Brain pericyte (primary cell): ENCODE measurements around the gene YTHDF2.
"Not testable (repeated sequence)": the region's sequence is repeated elsewhere in the genome, so short reads cannot be mapped to it uniquely, and the experiment has no call there.

Experiments used
- DNase-seq: peaks from one replicate; pipeline ENCODE4 v3.0.0-alpha.2; 2012; ENCODE audit warnings: low read depth, low spot score

The YTHDF2 gene

GRCh38 chr1:28736450-28737306 lies at the start of gene YTHDF2:
YTHDF2 (plus strand) TSS chr1:28736940; CDS start chr1:28737121, 181 bp downstream.
- DNase-seq = peak; percentile 88

GRCh38 chr1:28691627-28692026 lies 45.1 kb upstream of the YTHDF2 start:
- not testable (repeated sequence) for DNase-seq

- no peak for DNase-seq
These were observed 33.1 kb upstream of the YTHDF2 start for GRCh38 chr1:28703629-28704028.

DNA sequence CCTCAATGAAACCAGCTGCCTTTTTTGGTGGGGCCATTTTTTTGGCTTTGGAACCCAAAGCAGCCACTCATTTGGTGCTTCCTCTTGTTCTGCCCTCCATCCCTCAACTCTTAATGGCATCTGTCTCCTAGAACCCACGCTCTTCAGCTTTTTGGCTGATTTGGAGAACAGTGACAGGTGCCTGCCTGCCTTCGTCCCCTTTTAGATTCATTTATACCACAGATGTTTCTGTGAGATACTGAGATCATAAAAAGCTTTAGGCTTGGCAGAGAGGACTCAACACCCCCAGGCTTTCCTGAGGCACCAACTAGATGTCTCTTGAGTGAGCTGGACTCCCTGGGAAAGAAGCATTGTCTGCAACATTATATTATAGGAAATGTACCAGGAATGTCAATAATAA lies 20.4 kb upstream of the YTHDF2 start:
- no peak for DNase-seq

DNA sequence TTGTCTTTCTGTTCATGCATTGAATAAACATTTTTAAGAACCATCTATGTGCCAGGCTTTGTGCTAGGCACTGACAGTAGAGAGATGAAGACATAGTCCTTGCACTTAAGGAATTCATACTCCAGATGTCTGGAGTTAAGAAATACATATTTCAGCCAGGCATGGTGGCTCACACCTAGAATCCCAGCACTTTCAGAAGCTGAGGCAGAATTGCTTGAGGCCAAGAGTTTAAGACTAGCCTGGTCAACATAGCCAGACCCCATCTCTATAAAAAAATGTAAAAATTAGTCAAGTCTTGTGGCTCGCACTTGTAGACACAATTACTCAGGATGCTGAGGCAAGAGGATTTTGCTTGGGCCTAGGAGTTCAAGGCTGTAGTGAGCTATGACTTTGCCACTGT lies 18.6 kb upstream of the YTHDF2 start:
- DNase-seq = no peak

- DNase-seq = no peak
These were observed 18.0 kb upstream of the YTHDF2 start for GRCh38 chr1:28718586-28719331.

DNA sequence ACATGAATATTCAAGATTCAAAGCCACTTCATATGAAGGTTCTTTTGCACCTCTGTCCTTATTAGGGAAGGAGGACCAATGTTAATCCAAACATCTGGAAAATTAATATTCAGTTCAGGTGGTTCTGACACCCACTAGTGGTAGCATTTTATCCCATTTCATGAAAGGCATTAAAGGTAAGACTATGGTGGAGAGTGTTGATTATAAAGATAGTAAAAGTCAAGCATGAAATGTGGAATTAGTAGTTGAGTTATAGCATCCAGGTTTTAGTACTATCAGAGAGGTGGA lies 17.5 kb upstream of the YTHDF2 start:
- DNase-seq = no peak

GRCh38 chr1:28720376-28720775 lies 16.4 kb upstream of the YTHDF2 start:
- no peak for DNase-seq

DNA sequence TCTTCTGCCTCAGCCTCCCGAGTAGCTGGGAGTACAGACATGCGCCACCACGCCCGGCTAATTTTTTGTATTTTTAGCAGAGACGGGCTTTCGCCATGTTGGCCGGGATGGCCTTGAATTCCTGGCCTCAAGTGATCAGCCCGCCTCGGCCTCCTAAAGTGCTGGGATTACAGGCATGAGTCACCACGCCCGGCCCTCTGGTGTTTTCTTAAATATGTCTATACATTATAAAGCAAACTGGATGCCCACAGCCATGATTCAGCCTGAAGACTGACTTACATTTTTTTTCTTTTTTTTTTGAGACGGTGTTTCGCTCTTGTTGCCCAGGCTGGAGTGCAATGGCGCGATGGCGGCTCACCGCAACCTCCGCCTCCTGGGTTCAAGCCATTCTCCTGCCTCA lies 14.8 kb upstream of the YTHDF2 start:
- DNase-seq = not testable (repeated sequence)

GRCh38 chr1:28725365-28725764 lies 11.4 kb upstream of the YTHDF2 start:
- DNase-seq = not testable (repeated sequence)

GRCh38 chr1:28735961-28736449 lies 735 bp upstream of the YTHDF2 start:
- DNase-seq = no peak

- no peak for DNase-seq
These were observed 780 bp downstream of the YTHDF2 start for GRCh38 chr1:28737307-28738132.

GRCh38 chr1:28740118-28740517 lies 3.4 kb downstream of the YTHDF2 start:
- DNase-seq = no peak

- no peak for DNase-seq
These were observed 7.4 kb downstream of the YTHDF2 start for GRCh38 chr1:28744184-28744583.

DNA sequence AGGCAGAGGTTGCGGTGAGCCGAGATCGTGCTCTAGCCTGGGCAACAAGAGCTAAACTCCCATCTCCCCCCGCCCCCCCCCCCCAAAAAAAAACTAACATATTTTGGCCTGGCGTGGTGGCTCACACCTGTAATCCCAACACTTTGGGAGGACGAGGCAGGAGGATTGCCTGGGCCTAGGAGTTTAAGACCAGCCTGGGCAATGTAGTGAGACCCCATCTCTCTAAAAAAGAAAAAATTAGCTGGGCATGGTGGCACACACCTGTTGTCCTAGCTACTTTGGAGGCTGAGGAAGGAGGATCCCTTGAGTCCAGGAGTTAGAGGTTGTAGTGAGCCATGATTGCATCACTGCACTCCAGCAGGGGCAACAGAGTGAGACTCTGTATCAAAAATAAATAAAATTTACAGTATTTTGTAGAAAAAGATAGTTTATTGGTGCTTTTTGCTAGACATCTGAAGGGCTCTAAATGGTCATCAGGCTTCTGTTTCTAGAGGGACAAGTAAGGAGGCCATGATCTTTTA lies 9.0 kb downstream of the YTHDF2 start:
- DNase-seq = no peak

DNA sequence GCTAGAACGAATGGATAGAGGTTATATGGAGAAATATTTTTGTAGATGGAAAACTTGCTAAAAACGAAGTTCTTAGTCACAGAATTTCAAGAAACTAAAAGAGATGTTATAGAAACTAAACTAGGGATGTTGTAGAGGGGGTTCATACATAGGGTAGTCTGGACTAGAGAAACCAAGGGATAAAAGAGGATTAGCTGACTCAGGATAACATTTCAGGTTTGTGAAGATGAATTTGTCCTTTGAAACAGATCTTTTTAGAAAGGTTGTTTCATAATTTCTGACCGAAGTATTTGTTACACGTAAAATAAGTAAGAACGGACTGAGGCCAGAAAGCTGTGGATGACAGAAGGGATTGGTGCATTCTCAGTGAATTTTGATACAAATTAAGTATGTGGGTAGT lies 13.6 kb downstream of the YTHDF2 start:
- no peak for DNase-seq

DNA sequence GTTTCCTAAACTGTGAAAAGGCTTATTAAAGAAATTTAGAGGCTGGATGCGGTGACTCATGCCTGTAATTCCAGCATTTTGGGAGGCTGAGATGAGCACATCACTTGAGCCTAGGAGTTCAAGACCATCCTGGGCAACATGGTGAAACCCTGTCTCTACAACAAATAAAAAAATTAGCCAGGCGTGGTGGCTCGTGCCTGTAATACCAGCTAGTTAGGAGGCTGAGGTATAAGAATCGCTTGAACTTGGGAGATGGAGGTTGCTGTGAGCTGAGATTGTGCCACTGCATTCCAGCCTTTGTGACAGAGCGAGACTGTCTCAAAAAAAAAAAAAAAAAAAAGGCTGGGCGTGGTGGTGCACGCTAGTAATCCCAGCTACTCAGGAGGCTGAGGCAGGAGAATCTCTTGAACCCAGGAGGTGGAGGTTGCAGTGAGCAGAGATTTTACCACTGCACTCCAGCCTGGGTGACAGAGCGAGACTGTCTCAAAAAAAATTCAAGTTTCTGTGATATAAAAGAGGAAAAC lies 14.1 kb downstream of the YTHDF2 start:
- not testable (repeated sequence) for DNase-seq

- no peak for DNase-seq
These were observed 14.7 kb downstream of the YTHDF2 start for GRCh38 chr1:28751315-28752060.

GRCh38 chr1:28755701-28756100 lies 19.0 kb downstream of the YTHDF2 start:
- no peak for DNase-seq

DNA sequence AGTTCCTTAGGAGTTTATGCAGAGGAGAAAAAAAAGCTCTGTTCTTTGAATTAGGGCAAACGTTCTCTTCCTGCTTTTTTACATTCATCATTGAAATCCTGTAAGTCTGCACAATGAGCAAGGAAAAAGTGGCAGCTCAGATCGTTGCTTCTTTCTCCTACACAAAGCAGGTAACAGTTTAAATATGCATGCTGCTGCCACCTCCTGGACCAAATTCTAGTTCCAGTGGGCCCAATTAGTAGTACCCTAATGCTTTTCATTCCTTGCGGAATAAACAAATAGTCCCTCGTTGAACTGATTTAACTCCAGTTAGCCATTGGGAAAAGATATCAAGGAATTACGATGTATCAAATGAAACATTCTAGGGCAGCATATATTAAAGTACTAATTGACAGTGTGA lies 20.1 kb downstream of the YTHDF2 start:
- DNase-seq = no peak

- no peak for DNase-seq
These were observed 21.7 kb downstream of the YTHDF2 start for GRCh38 chr1:28758420-28758819.
